Mesenchymal stem cell (in vitro differentiated cells and primary cell): ENCODE results near the gene PATL2.
A peak's percentile ranks its signal among the peaks of the same experiment; 100 is the strongest.
"Not testable (repeated sequence)": the region's sequence is repeated elsewhere in the genome, so short reads cannot be mapped to it uniquely, and the experiment has no call there.

Experiments used
- DNase-seq: peaks from one replicate; pipeline ENCODE4 v3.0.0-alpha.2; 2013
- H2AFZ ChIP-seq: one replicate; pipeline ENCODE4 v1.6.1; 2013; ENCODE audit warnings: low read depth, mild to moderate bottlenecking, control low read depth, inconsistent platforms, low read length, moderate library complexity
- H2AK5ac ChIP-seq: 2 replicates; pipeline ENCODE4 v1.6.1; 2013; ENCODE audit warnings: low read length, moderate library complexity, mild to moderate bottlenecking, inconsistent platforms; ENCODE audit not compliant: severe bottlenecking
- H2BK120ac ChIP-seq: one replicate; pipeline ENCODE4 v1.6.1; 2013; ENCODE audit warnings: low read depth, mild to moderate bottlenecking, inconsistent platforms, low read length, moderate library complexity
- H2BK12ac ChIP-seq, 2 experiments: one replicate each; pipeline ENCODE4 v1.6.1; 2013; ENCODE audit warnings: inconsistent platforms in 2 of 2, low read length in 2 of 2, mild to moderate bottlenecking in 2 of 2, moderate library complexity in 2 of 2, control low read depth in 1 of 2
- H2BK15ac ChIP-seq: one replicate; pipeline ENCODE4 v1.6.1; 2013; ENCODE audit warnings: mild to moderate bottlenecking, low read depth, inconsistent platforms; ENCODE audit not compliant: poor library complexity, severe bottlenecking
- H2BK5ac ChIP-seq: 2 replicates; pipeline ENCODE4 v1.6.1; 2013; ENCODE audit warnings: low read depth, mild to moderate bottlenecking, low read length, control low read depth, inconsistent platforms; ENCODE audit not compliant: poor library complexity, severe bottlenecking
- H3K14ac ChIP-seq, 2 experiments: one replicate each; pipeline ENCODE4 v1.6.1; 2013; ENCODE audit warnings: inconsistent platforms in 2 of 2, low read length in 2 of 2, control low read depth in 1 of 2, mild to moderate bottlenecking in 1 of 2, moderate library complexity in 1 of 2
- H3K18ac ChIP-seq, 2 experiments: one replicate each; pipeline ENCODE4 v1.6.1; 2013; ENCODE audit warnings: inconsistent platforms in 2 of 2, low read length in 2 of 2, control low read depth in 1 of 2, low read depth in 1 of 2, mild to moderate bottlenecking in 1 of 2
- H3K23ac ChIP-seq, 2 experiments: one replicate each; pipeline ENCODE4 v1.6.1; 2013; ENCODE audit warnings: inconsistent platforms in 2 of 2, low read length in 2 of 2, mild to moderate bottlenecking in 2 of 2, moderate library complexity in 2 of 2, control low read depth in 1 of 2
- H3K27ac ChIP-seq: 2 replicates; pipeline ENCODE4 v1.5.1; 2013; ENCODE audit warnings: mild to moderate bottlenecking, moderate library complexity, low read length, control low read depth, inconsistent platforms; ENCODE audit not compliant: poor library complexity, severe bottlenecking
- H3K27me3 ChIP-seq, 2 experiments: 2 replicates each; pipeline versions ENCODE4 v1.6.1 to v1.7.0; 2013; ENCODE audit warnings: low read length in 2 of 2, mild to moderate bottlenecking in 2 of 2, moderate library complexity in 2 of 2, control low read depth in 1 of 2, inconsistent platforms in 1 of 2; ENCODE audit not compliant: control insufficient read depth in 1 of 2, insufficient read depth in 1 of 2
- H3K36me3 ChIP-seq, 2 experiments: 2 replicates each; pipeline versions ENCODE4 v1.6.1 to v1.7.0; 2013; ENCODE audit warnings: low read length in 2 of 2, control low read depth in 1 of 2, inconsistent platforms in 1 of 2, low read depth in 1 of 2, mild to moderate bottlenecking in 1 of 2; ENCODE audit not compliant: insufficient read depth in 2 of 2, control insufficient read depth in 1 of 2
- H3K4ac ChIP-seq, 2 experiments: one replicate each; pipeline ENCODE4 v1.6.1; 2013; ENCODE audit warnings: inconsistent platforms in 2 of 2, low read length in 2 of 2, mild to moderate bottlenecking in 2 of 2, moderate library complexity in 2 of 2, control low read depth in 1 of 2, low read depth in 1 of 2
- H3K4me1 ChIP-seq: 2 replicates; pipeline ENCODE4 v1.6.1; 2013; ENCODE audit warnings: low read depth, low read length, control low read depth; ENCODE audit not compliant: control insufficient read depth, insufficient read depth
- H3K4me2 ChIP-seq: 2 replicates; pipeline ENCODE4 v1.6.1; 2013; ENCODE audit warnings: low read length, mild to moderate bottlenecking, inconsistent platforms; ENCODE audit not compliant: poor library complexity, severe bottlenecking
- H3K4me3 ChIP-seq, 2 experiments: 2 replicates each; pipeline versions ENCODE4 v1.5.1 to v1.7.0; 2013; ENCODE audit warnings: low read length in 2 of 2, mild to moderate bottlenecking in 2 of 2, control low read depth in 1 of 2, low read depth in 1 of 2; ENCODE audit not compliant: insufficient read depth in 1 of 2
- H3K79me1 ChIP-seq: replicated peaks from 2 replicates; pipeline ENCODE4 v1.6.1; 2013; ENCODE audit warnings: mild to moderate bottlenecking, control low read depth, low read length, inconsistent platforms; ENCODE audit not compliant: poor library complexity, severe bottlenecking
- H3K9ac ChIP-seq: 2 replicates; pipeline ENCODE4 v1.7.0; 2013; ENCODE audit warnings: mild to moderate bottlenecking, low read length, moderate library complexity
- H3K9me3 ChIP-seq: 2 replicates; pipeline ENCODE4 v1.7.0; 2013; ENCODE audit warnings: mild to moderate bottlenecking, low read length; ENCODE audit not compliant: control insufficient read depth
- H4K8ac ChIP-seq: one replicate; pipeline ENCODE4 v1.6.1; 2013; ENCODE audit warnings: inconsistent platforms, mild to moderate bottlenecking, low read length, moderate library complexity
- H4K91ac ChIP-seq: one replicate; pipeline ENCODE4 v1.6.1; 2013; ENCODE audit warnings: mild to moderate bottlenecking, low read length, inconsistent platforms
- WGBS: methylation state at CpG from one replicate; pipeline ENCODE4 v1.1.7; 2013; ENCODE audit warnings: mixed read lengths; 5-methylcytosine and 5-hydroxymethylcytosine counted together

The PATL2 gene

GRCh38 chr15:44729408-44730127, 18.4 kb upstream of the PATL2 start:
- peak overlapping the region; percentile 89 for H4K8ac ChIP-seq
- 2% methylated on average over 13 of the region's 21 CpGs for WGBS
- H3K4me2 ChIP-seq = peak overlapping the region; percentile 90
- peak overlapping the region in 1 of 2 experiments; percentile 13 for H3K14ac ChIP-seq
- H3K27ac ChIP-seq = peak overlapping the region; percentile 95
- H4K91ac ChIP-seq = peak overlapping the region; percentile 90
- DNase-seq = no peak
- H3K18ac ChIP-seq = peak overlapping the region; percentile 76 to 85
- H3K27me3 ChIP-seq = no peaks in the 10 kb centered on the region
- peak overlapping the region in 1 of 2 experiments; percentile 79 for H3K23ac ChIP-seq
- H3K4me3 ChIP-seq = peak overlapping the region; percentile 77 to 94
- H2BK120ac ChIP-seq = peak overlapping the region; percentile 90
- peaks cover 7% of the 10 kb centered on the region for H3K4me1 ChIP-seq
- no peak overlapping the region for H2AK5ac ChIP-seq
- peaks cover 0 to 15% of the 10 kb centered on the region in 2 experiments for H3K36me3 ChIP-seq
- H3K4ac ChIP-seq = peak overlapping the region; percentile 64 to 72
- H2BK5ac ChIP-seq = peak overlapping the region; percentile 93
- peak overlapping the region; percentile 97 for H3K9ac ChIP-seq
- H2AFZ ChIP-seq = peak overlapping the region; percentile 56
- peaks cover 9% of the 10 kb centered on the region for H3K79me1 ChIP-seq
- no peaks in the 10 kb centered on the region for H3K9me3 ChIP-seq
- peak overlapping the region; percentile 8 to 90 for H2BK12ac ChIP-seq
- peak overlapping the region; percentile 96 for H2BK15ac ChIP-seq

- Histone ChIP-seq H2BK120ac (peak overlapping the region; percentile 90), H3K27me3 (no peaks in the 10 kb centered on the region), H3K4me1 (peaks cover 7% of the 10 kb centered on the region), H3K18ac (peak overlapping the region; percentile 76 to 85), H2BK15ac (peak overlapping the region; percentile 96), H3K36me3 (peaks cover 0 to 15% of the 10 kb centered on the region in 2 experiments), H3K4ac (peak overlapping the region; percentile 64 to 72), H3K27ac (peak overlapping the region; percentile 95), H2AFZ (peak overlapping the region; percentile 56), H3K14ac (peak overlapping the region in 1 of 2 experiments; percentile 13), H3K23ac (peak overlapping the region in 1 of 2 experiments; percentile 79), H2AK5ac (no peak overlapping the region), H3K9me3 (no peaks in the 10 kb centered on the region), H3K79me1 (peaks cover 9% of the 10 kb centered on the region), H2BK5ac (peak overlapping the region; percentile 93), H3K4me3 (peak overlapping the region; percentile 77 to 94), H3K9ac (peak overlapping the region; percentile 97), H4K91ac (peak overlapping the region; percentile 90), H3K4me2 (peak overlapping the region; percentile 90), H4K8ac (peak overlapping the region; percentile 89), H2BK12ac (peak overlapping the region; percentile 8 to 90)
- under 1% methylated on average over 31 of the region's 36 CpGs for WGBS
- DNase-seq = peak; percentile 100
These were observed 17.7 kb upstream of the PATL2 start for GRCh38 chr15:44728576-44729407.

DNA sequence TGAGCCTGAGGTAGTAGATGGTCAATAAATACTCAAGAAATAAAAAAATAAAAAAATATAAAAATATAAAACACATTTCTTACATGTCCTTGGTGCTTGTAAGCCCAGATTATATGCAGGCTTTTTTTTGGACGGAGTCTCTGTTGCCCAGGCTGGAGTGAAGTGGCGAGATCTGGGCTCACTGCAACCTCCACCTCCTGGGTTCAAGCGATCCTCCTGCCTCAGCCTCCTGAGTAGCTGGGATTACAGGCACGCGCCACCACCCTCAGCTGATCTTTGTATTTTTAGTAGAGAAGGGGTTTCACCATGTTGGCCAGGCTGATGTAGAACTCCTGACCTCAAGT, 17.1 kb upstream of the PATL2 start:
- H3K23ac ChIP-seq, H3K9me3 ChIP-seq, H3K79me1 ChIP-seq, H2BK15ac ChIP-seq, H2AFZ ChIP-seq, H4K8ac ChIP-seq, DNase-seq, H3K4me1 ChIP-seq, H3K14ac ChIP-seq, H2BK5ac ChIP-seq, H4K91ac ChIP-seq, H2BK12ac ChIP-seq, H3K27me3 ChIP-seq, H2BK120ac ChIP-seq, H3K4ac ChIP-seq, H2AK5ac ChIP-seq, H3K18ac ChIP-seq: not testable (repeated sequence)
- 60% methylated on average over 5 of the region's 5 CpGs for WGBS
- H3K36me3 ChIP-seq = peaks cover 0 to 15% of the 10 kb centered on the region in 2 experiments
- H3K4me2 ChIP-seq = peak overlapping the region; percentile 11
- H3K9ac ChIP-seq = peak overlapping the region; percentile 97
- peak overlapping the region; percentile 93 for H3K27ac ChIP-seq
- peak overlapping the region in 1 of 2 experiments; percentile 94 for H3K4me3 ChIP-seq
